Mesenchymal stem cell (in vitro differentiated cells and primary cell): Measurements from ENCODE around the gene GPSM1.
A peak's percentile ranks its signal among the peaks of the same experiment; 100 is the strongest.

Experiments
- DNase-seq: peaks from one replicate; pipeline ENCODE4 v3.0.0-alpha.2; 2013
- H2AFZ ChIP-seq: one replicate; pipeline ENCODE4 v1.6.1; 2013; ENCODE audit warnings: low read depth, mild to moderate bottlenecking, control low read depth, inconsistent platforms, low read length, moderate library complexity
- H2AK5ac ChIP-seq: 2 replicates; pipeline ENCODE4 v1.6.1; 2013; ENCODE audit warnings: low read length, moderate library complexity, mild to moderate bottlenecking, inconsistent platforms; ENCODE audit not compliant: severe bottlenecking
- H2BK120ac ChIP-seq: one replicate; pipeline ENCODE4 v1.6.1; 2013; ENCODE audit warnings: low read depth, mild to moderate bottlenecking, inconsistent platforms, low read length, moderate library complexity
- H2BK12ac ChIP-seq, 2 experiments: one replicate each; pipeline ENCODE4 v1.6.1; 2013; ENCODE audit warnings: inconsistent platforms in 2 of 2, low read length in 2 of 2, mild to moderate bottlenecking in 2 of 2, moderate library complexity in 2 of 2, control low read depth in 1 of 2
- H2BK15ac ChIP-seq: one replicate; pipeline ENCODE4 v1.6.1; 2013; ENCODE audit warnings: mild to moderate bottlenecking, low read depth, inconsistent platforms; ENCODE audit not compliant: poor library complexity, severe bottlenecking
- H2BK5ac ChIP-seq: 2 replicates; pipeline ENCODE4 v1.6.1; 2013; ENCODE audit warnings: low read depth, mild to moderate bottlenecking, low read length, control low read depth, inconsistent platforms; ENCODE audit not compliant: poor library complexity, severe bottlenecking
- H3K14ac ChIP-seq, 2 experiments: one replicate each; pipeline ENCODE4 v1.6.1; 2013; ENCODE audit warnings: inconsistent platforms in 2 of 2, low read length in 2 of 2, control low read depth in 1 of 2, mild to moderate bottlenecking in 1 of 2, moderate library complexity in 1 of 2
- H3K18ac ChIP-seq, 2 experiments: one replicate each; pipeline ENCODE4 v1.6.1; 2013; ENCODE audit warnings: inconsistent platforms in 2 of 2, low read length in 2 of 2, control low read depth in 1 of 2, low read depth in 1 of 2, mild to moderate bottlenecking in 1 of 2
- H3K23ac ChIP-seq, 2 experiments: one replicate each; pipeline ENCODE4 v1.6.1; 2013; ENCODE audit warnings: inconsistent platforms in 2 of 2, low read length in 2 of 2, mild to moderate bottlenecking in 2 of 2, moderate library complexity in 2 of 2, control low read depth in 1 of 2
- H3K27ac ChIP-seq: 2 replicates; pipeline ENCODE4 v1.5.1; 2013; ENCODE audit warnings: mild to moderate bottlenecking, moderate library complexity, low read length, control low read depth, inconsistent platforms; ENCODE audit not compliant: poor library complexity, severe bottlenecking
- H3K27me3 ChIP-seq, 2 experiments: 2 replicates each; pipeline versions ENCODE4 v1.6.1 to v1.7.0; 2013; ENCODE audit warnings: low read length in 2 of 2, mild to moderate bottlenecking in 2 of 2, moderate library complexity in 2 of 2, control low read depth in 1 of 2, inconsistent platforms in 1 of 2; ENCODE audit not compliant: control insufficient read depth in 1 of 2, insufficient read depth in 1 of 2
- H3K36me3 ChIP-seq, 2 experiments: 2 replicates each; pipeline versions ENCODE4 v1.6.1 to v1.7.0; 2013; ENCODE audit warnings: low read length in 2 of 2, control low read depth in 1 of 2, inconsistent platforms in 1 of 2, low read depth in 1 of 2, mild to moderate bottlenecking in 1 of 2; ENCODE audit not compliant: insufficient read depth in 2 of 2, control insufficient read depth in 1 of 2
- H3K4ac ChIP-seq, 2 experiments: one replicate each; pipeline ENCODE4 v1.6.1; 2013; ENCODE audit warnings: inconsistent platforms in 2 of 2, low read length in 2 of 2, mild to moderate bottlenecking in 2 of 2, moderate library complexity in 2 of 2, control low read depth in 1 of 2, low read depth in 1 of 2
- H3K4me1 ChIP-seq: 2 replicates; pipeline ENCODE4 v1.6.1; 2013; ENCODE audit warnings: low read depth, low read length, control low read depth; ENCODE audit not compliant: control insufficient read depth, insufficient read depth
- H3K4me2 ChIP-seq: 2 replicates; pipeline ENCODE4 v1.6.1; 2013; ENCODE audit warnings: low read length, mild to moderate bottlenecking, inconsistent platforms; ENCODE audit not compliant: poor library complexity, severe bottlenecking
- H3K4me3 ChIP-seq, 2 experiments: 2 replicates each; pipeline versions ENCODE4 v1.5.1 to v1.7.0; 2013; ENCODE audit warnings: low read length in 2 of 2, mild to moderate bottlenecking in 2 of 2, control low read depth in 1 of 2, low read depth in 1 of 2; ENCODE audit not compliant: insufficient read depth in 1 of 2
- H3K79me1 ChIP-seq: replicated peaks from 2 replicates; pipeline ENCODE4 v1.6.1; 2013; ENCODE audit warnings: mild to moderate bottlenecking, control low read depth, low read length, inconsistent platforms; ENCODE audit not compliant: poor library complexity, severe bottlenecking
- H3K9ac ChIP-seq: 2 replicates; pipeline ENCODE4 v1.7.0; 2013; ENCODE audit warnings: mild to moderate bottlenecking, low read length, moderate library complexity
- H3K9me3 ChIP-seq: 2 replicates; pipeline ENCODE4 v1.7.0; 2013; ENCODE audit warnings: mild to moderate bottlenecking, low read length; ENCODE audit not compliant: control insufficient read depth
- H4K8ac ChIP-seq: one replicate; pipeline ENCODE4 v1.6.1; 2013; ENCODE audit warnings: inconsistent platforms, mild to moderate bottlenecking, low read length, moderate library complexity
- H4K91ac ChIP-seq: one replicate; pipeline ENCODE4 v1.6.1; 2013; ENCODE audit warnings: mild to moderate bottlenecking, low read length, inconsistent platforms
- WGBS: methylation state at CpG from one replicate; pipeline ENCODE4 v1.1.7; 2013; ENCODE audit warnings: mixed read lengths; 5-methylcytosine and 5-hydroxymethylcytosine counted together

GPSM1 gene

DNA sequence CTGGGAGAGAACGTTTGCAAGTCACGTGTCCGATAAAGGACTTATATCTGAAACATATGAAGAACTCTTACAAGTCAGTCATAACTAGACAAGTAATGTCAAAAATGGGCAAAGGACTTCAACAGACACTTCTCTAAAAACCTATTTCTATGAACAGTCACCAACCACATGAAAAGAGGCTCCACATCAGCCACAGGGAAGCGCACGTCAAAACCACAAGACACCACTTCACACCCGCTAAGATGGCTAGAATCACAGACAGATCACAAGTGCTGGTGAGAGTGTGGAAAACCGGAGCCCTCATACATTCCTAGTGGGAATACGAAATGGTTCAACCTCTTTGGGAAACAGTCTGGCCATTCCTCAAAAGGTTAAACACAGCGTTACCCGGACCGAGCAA, 57.7 kb downstream of the GPSM1 start:
- Histone ChIP-seq H3K18ac (no peak overlapping the region), H4K8ac (no peak overlapping the region), H2BK12ac (no peak overlapping the region), H3K9me3 (no peaks in the 10 kb centered on the region), H3K4me3 (no peak overlapping the region), H2BK15ac (no peak overlapping the region), H2AK5ac (no peak overlapping the region), H3K14ac (no peak overlapping the region), H3K79me1 (peaks cover 46% of the 10 kb centered on the region), H3K9ac (no peak overlapping the region), H4K91ac (no peak overlapping the region), H3K23ac (no peak overlapping the region), H3K4ac (no peak overlapping the region), H3K4me1 (no peaks in the 10 kb centered on the region), H2BK5ac (no peak overlapping the region), H3K36me3 (peaks cover 92 to 95% of the 10 kb centered on the region in 2 experiments), H3K27ac (no peak overlapping the region), H2BK120ac (no peak overlapping the region), H3K4me2 (no peak overlapping the region), H2AFZ (no peak overlapping the region), H3K27me3 (no peaks in the 10 kb centered on the region)
- 98% methylated on average over 11 of the region's 11 CpGs for WGBS
- no peak for DNase-seq

DNA sequence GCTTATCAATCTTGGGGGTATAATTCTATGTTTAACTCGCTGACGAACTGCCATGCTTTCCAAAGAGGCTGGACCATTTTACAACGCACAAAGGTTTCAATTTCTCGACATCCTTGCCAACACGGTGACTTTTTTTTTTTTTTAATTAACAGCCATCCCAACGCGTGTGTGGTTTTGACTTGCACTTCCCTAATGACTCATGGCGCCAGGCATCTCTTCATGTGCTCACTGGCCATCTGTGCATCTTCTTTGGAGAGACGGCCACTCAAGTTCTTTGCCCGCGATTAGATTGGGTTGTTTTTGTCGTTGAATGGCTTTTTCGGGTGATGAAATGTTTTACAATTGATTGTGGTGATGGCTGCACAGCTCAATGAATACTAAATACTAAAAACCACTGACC, 58.7 kb downstream of the GPSM1 start:
- H2BK15ac ChIP-seq, result no peak overlapping the region
- no peak overlapping the region for H3K4ac ChIP-seq
- no peak overlapping the region for H2BK5ac ChIP-seq
- no peak overlapping the region for H2AFZ ChIP-seq
- no peak overlapping the region for H4K91ac ChIP-seq
- WGBS, result 97% methylated on average over 11 of the region's 13 CpGs
- no peak overlapping the region for H3K4me3 ChIP-seq
- no peak overlapping the region for H2AK5ac ChIP-seq
- H2BK120ac ChIP-seq, result no peak overlapping the region
- H4K8ac ChIP-seq, result no peak overlapping the region
- no peaks in the 10 kb centered on the region for H3K9me3 ChIP-seq
- peaks cover 84 to 89% of the 10 kb centered on the region in 2 experiments for H3K36me3 ChIP-seq
- no peak overlapping the region for H2BK12ac ChIP-seq
- no peak overlapping the region for H3K18ac ChIP-seq
- no peak for DNase-seq
- no peak overlapping the region for H3K14ac ChIP-seq
- no peak overlapping the region for H3K4me2 ChIP-seq
- H3K27ac ChIP-seq, result no peak overlapping the region
- no peaks in the 10 kb centered on the region for H3K4me1 ChIP-seq
- H3K23ac ChIP-seq, result no peak overlapping the region
- no peak overlapping the region for H3K9ac ChIP-seq
- H3K27me3 ChIP-seq, result no peaks in the 10 kb centered on the region
- H3K79me1 ChIP-seq, result peaks cover 46% of the 10 kb centered on the region

DNA sequence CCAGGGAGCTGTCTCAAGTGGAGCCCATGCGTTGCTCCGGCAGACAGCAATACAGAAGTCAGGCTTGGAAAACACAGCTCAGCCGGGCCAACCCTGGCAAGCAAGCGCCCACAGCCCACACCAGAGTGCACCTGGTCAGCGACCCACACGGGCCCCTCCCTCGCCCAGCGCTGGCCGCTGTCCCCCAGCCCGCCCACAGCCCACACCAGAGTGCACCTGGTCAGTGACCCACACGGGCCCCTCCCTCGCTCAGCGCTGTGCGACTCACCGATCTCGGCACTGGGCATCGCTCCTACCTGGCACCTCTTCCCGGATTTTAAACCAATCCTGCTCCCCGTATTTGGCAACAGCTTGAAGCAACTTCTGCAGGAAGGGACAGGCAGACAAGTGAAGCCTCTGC, 59.9 kb downstream of the GPSM1 start:
- no peak overlapping the region for H2AK5ac ChIP-seq
- no peak overlapping the region for H3K23ac ChIP-seq
- no peaks in the 10 kb centered on the region for H3K4me1 ChIP-seq
- H2AFZ ChIP-seq, result no peak overlapping the region
- H3K4ac ChIP-seq, result no peak overlapping the region
- H3K14ac ChIP-seq, result no peak overlapping the region
- no peak overlapping the region for H3K27ac ChIP-seq
- DNase-seq, result no peak
- H3K9ac ChIP-seq, result no peak overlapping the region
- H3K79me1 ChIP-seq, result peaks cover 54% of the 10 kb centered on the region
- H2BK120ac ChIP-seq, result no peak overlapping the region
- H3K27me3 ChIP-seq, result no peaks in the 10 kb centered on the region
- 98% methylated on average over 19 of the region's 19 CpGs for WGBS
- H3K36me3 ChIP-seq, result peaks cover 80 to 90% of the 10 kb centered on the region in 2 experiments
- H3K18ac ChIP-seq, result no peak overlapping the region
- H3K4me2 ChIP-seq, result no peak overlapping the region
- no peak overlapping the region for H2BK12ac ChIP-seq
- no peaks in the 10 kb centered on the region for H3K9me3 ChIP-seq
- no peak overlapping the region for H2BK15ac ChIP-seq
- H4K8ac ChIP-seq, result no peak overlapping the region
- no peak overlapping the region for H3K4me3 ChIP-seq
- no peak overlapping the region for H4K91ac ChIP-seq
- no peak overlapping the region for H2BK5ac ChIP-seq

DNA sequence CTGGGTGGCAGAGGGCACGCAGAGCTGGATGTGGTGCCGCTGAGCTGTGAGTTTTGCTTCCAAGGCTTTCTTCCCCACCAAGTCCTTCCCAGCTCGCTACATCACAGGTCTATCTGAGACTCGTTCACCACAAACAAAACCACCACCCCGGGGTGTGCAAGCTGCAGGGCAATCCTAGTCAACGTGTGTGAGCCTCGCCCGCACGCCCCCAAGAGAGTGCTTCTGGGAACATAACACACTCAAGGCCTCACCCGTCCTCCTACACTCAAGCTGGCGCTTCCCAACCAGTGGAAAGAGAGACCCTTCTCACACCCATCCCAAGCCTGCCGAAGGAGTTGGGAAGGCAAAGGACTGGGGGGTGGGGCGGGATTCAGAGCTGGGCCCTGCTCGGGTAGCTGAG, 62.1 kb downstream of the GPSM1 start:
- H3K14ac ChIP-seq, result no peak overlapping the region
- H3K4me3 ChIP-seq, result no peak overlapping the region
- 96% methylated on average over 11 of the region's 14 CpGs for WGBS
- no peak overlapping the region for H2BK12ac ChIP-seq
- no peak overlapping the region for H2AK5ac ChIP-seq
- no peak overlapping the region for H2AFZ ChIP-seq
- no peak overlapping the region for H4K91ac ChIP-seq
- H2BK120ac ChIP-seq, result no peak overlapping the region
- H3K18ac ChIP-seq, result no peak overlapping the region
- H3K27me3 ChIP-seq, result no peaks in the 10 kb centered on the region
- H2BK15ac ChIP-seq, result no peak overlapping the region
- H3K27ac ChIP-seq, result no peak overlapping the region
- no peak overlapping the region for H2BK5ac ChIP-seq
- peaks cover 61% of the 10 kb centered on the region for H3K79me1 ChIP-seq
- peaks cover 80 to 82% of the 10 kb centered on the region in 2 experiments for H3K36me3 ChIP-seq
- H3K23ac ChIP-seq, result no peak overlapping the region
- DNase-seq, result no peak
- H3K9ac ChIP-seq, result peak overlapping the region; percentile 15
- H3K4me1 ChIP-seq, result no peaks in the 10 kb centered on the region
- H4K8ac ChIP-seq, result no peak overlapping the region
- H3K4me2 ChIP-seq, result no peak overlapping the region
- H3K4ac ChIP-seq, result no peak overlapping the region
- H3K9me3 ChIP-seq, result no peaks in the 10 kb centered on the region
